H4 (cell line): Measurements from ENCODE around the gene ADGRA3. TPM values are rescaled to one million over a fixed set of nuclear protein-coding genes. Genes with fewer than 3 reads are reported as not detected.
A peak's percentile ranks its signal among the peaks of the same experiment; 100 is the strongest.
"Not testable (repeated sequence)": the region's sequence is repeated elsewhere in the genome, so short reads cannot be mapped to it uniquely, and the experiment has no call there.

ENCODE experiments used
- DNase-seq: peaks from one replicate; pipeline ENCODE4 v3.0.0-alpha.2; 2015; ENCODE audit warnings: low spot score
- total RNA-seq: library from RNA; depleted of rRNA; stranded (reverse); fragments of >200 nt; shearing (Covaris generic); gene quantifications from 2 replicates; pipeline ENCODE4 v1.2.3, GENCODE V29; 2014

The ADGRA3 gene
- total RNA-seq, 1 experiment from 2014 or later, result 31.2 TPM

GRCh38 chr4:22435652-22436051, 80.2 kb downstream of the ADGRA3 start:
- no peak for DNase-seq

GRCh38 chr4:22434895-22435294, 81.0 kb downstream of the ADGRA3 start:
- peak; percentile 48 for DNase-seq

GRCh38 chr4:22430626-22431025, 85.2 kb downstream of the ADGRA3 start:
- no peak for DNase-seq

- DNase-seq, result no peak
Measured at GRCh38 chr4:22428441-22428840, 87.4 kb downstream of the ADGRA3 start.

GRCh38 chr4:22427675-22428074, 88.2 kb downstream of the ADGRA3 start:
- no peak for DNase-seq

- no peak for DNase-seq
Measured at GRCh38 chr4:22420291-22420690, 95.6 kb downstream of the ADGRA3 start.

GRCh38 chr4:22417408-22417807, 98.5 kb downstream of the ADGRA3 start:
- DNase-seq, result peak; percentile 15

- no peak for DNase-seq
Measured at GRCh38 chr4:22416403-22416802, 99.5 kb downstream of the ADGRA3 start.

GRCh38 chr4:22414833-22415232, 101.0 kb downstream of the ADGRA3 start:
- no peak for DNase-seq

- DNase-seq, result no peak
Measured at GRCh38 chr4:22413471-22413870, 102.4 kb downstream of the ADGRA3 start.

GRCh38 chr4:22412013-22412412, 103.9 kb downstream of the ADGRA3 start:
- no peak for DNase-seq

GRCh38 chr4:22410645-22411247, 105.1 kb downstream of the ADGRA3 start:
- peak; percentile 38 for DNase-seq

GRCh38 chr4:22408474-22408873, 107.4 kb downstream of the ADGRA3 start:
- no peak for DNase-seq

- DNase-seq, result no peak
Measured at GRCh38 chr4:22407361-22407760, 108.5 kb downstream of the ADGRA3 start.

GRCh38 chr4:22398671-22399070, 117.2 kb downstream of the ADGRA3 start:
- DNase-seq, result no peak

- DNase-seq, result no peak
Measured at GRCh38 chr4:22391551-22391950, 124.3 kb downstream of the ADGRA3 start.

- DNase-seq, result peak; percentile 77
Measured at GRCh38 chr4:22389240-22389870, 126.5 kb downstream of the ADGRA3 start.

- DNase-seq, result no peak
Measured at GRCh38 chr4:22385611-22386011, 130.3 kb downstream of the ADGRA3 start.

- no peak for DNase-seq
Measured at GRCh38 chr4:22384154-22384553, 131.7 kb downstream of the ADGRA3 start.

GRCh38 chr4:22382216-22382615, 133.7 kb downstream of the ADGRA3 start:
- not testable (repeated sequence) for DNase-seq

- no peak for DNase-seq
Measured at GRCh38 chr4:22372986-22373385, 142.9 kb downstream of the ADGRA3 start.

GRCh38 chr4:22369901-22370562, 145.8 kb downstream of the ADGRA3 start:
- DNase-seq, result no peak

- DNase-seq, result no peak
Measured at GRCh38 chr4:22363787-22364186, 152.1 kb downstream of the ADGRA3 start.
